ENCODE results near the gene SPRR1B.

DNA sequence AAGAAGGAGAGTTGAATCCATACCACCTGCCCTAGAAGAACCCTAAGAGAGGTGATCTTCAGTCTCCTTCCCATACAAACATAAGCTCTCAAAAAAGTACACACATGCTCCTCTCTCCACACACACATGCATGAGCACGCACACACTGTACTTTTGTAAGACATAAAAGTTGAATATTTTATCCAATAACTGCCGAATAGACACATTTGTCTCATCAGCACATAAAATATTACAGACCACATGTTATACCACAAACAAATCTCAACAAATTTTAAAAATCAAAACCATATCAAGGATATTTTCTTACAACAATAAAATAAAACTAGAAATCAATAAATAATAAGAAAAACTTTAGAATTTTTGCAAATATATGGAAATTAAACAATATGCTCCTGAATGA lies 44.4 kb upstream of the SPRR1B start:
- no peak for TF ChIP-seq ZNF155 (tag by site-specific recombination; IDR thresholded peaks at IDR 0.05)
- TF ChIP-seq, protein P1, sequence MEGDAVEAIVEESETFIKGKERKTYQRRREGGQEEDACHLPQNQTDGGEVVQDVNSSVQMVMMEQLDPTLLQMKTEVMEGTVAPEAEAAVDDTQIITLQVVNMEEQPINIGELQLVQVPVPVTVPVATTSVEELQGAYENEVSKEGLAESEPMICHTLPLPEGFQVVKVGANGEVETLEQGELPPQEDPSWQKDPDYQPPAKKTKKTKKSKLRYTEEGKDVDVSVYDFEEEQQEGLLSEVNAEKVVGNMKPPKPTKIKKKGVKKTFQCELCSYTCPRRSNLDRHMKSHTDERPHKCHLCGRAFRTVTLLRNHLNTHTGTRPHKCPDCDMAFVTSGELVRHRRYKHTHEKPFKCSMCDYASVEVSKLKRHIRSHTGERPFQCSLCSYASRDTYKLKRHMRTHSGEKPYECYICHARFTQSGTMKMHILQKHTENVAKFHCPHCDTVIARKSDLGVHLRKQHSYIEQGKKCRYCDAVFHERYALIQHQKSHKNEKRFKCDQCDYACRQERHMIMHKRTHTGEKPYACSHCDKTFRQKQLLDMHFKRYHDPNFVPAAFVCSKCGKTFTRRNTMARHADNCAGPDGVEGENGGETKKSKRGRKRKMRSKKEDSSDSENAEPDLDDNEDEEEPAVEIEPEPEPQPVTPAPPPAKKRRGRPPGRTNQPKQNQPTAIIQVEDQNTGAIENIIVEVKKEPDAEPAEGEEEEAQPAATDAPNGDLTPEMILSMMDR (tag by site-specific recombination; IDR thresholded peaks at IDR 0.05) = no peak
- TF ChIP-seq ZNF350 (tag by site-specific recombination; IDR thresholded peaks at IDR 0.05) = no peak
- TF ChIP-seq ZNF335 (tag by site-specific recombination; conservative IDR thresholded peaks at IDR 0.05) = no peak
- TF ChIP-seq, protein P2, sequence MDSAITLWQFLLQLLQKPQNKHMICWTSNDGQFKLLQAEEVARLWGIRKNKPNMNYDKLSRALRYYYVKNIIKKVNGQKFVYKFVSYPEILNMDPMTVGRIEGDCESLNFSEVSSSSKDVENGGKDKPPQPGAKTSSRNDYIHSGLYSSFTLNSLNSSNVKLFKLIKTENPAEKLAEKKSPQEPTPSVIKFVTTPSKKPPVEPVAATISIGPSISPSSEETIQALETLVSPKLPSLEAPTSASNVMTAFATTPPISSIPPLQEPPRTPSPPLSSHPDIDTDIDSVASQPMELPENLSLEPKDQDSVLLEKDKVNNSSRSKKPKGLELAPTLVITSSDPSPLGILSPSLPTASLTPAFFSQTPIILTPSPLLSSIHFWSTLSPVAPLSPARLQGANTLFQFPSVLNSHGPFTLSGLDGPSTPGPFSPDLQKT (IDR thresholded peaks at IDR 0.05; ENCODE audit: borderline replicate concordance, low read depth, low read length) = no peak
- TF ChIP-seq YY1 (tag by site-specific recombination; IDR thresholded peaks at IDR 0.05) = no peak
- no peak for TF ChIP-seq GLIS2 (tag by site-specific recombination; IDR thresholded peaks at IDR 0.05)
- TF ChIP-seq SETDB1 (IDR thresholded peaks at IDR 0.05; ENCODE audit: insufficient read length, low read length) = no peak
- TF ChIP-seq ZBTB17 (tag by site-specific recombination; IDR thresholded peaks at IDR 0.05) = no peak
- no peak for TF ChIP-seq HOXA7 (CRISPR knock-in tag; IDR thresholded peaks at IDR 0.05; ENCODE audit: borderline replicate concordance)
- TF ChIP-seq ZNF791 (tag by site-specific recombination; IDR thresholded peaks at IDR 0.05) = no peak
- no peak for TF ChIP-seq SP2 (tag by site-specific recombination; IDR thresholded peaks at IDR 0.05)

Measured in HEK293 (cell line).